Epithelial cell of esophagus (primary cell): Measurements from ENCODE around the gene DCX.

ENCODE experiments used
- DNase-seq: peaks from one replicate; pipeline ENCODE4 v3.0.0; 2010; ENCODE audit warnings: low read depth
- H3K4me3 ChIP-seq: 2 replicates; pipeline ENCODE4 v1.5.1; 2011; ENCODE audit warnings: mild to moderate bottlenecking, low read length, control low read depth
- CTCF ChIP-seq: IDR thresholded peaks from 2 replicates; pipeline ENCODE4 v1.5.1; 2011; ENCODE audit warnings: low read depth, mild to moderate bottlenecking, low read length, control low read depth, inconsistent platforms; ENCODE audit not compliant: insufficient read depth; ENCODE audit errors: missing control alignments

The DCX gene

GRCh38 chrX:111435469-111435868 lies 23.5 kb upstream of the DCX start:
- TF ChIP-seq CTCF: no peak
- DNase-seq: no peak
- H3K4me3 ChIP-seq: no peak overlapping the region

- TF ChIP-seq CTCF: no peak
- no peak overlapping the region for H3K4me3 ChIP-seq
- DNase-seq: peak; percentile 19
Measured at GRCh38 chrX:111431001-111431400, 19.0 kb upstream of the DCX start.

GRCh38 chrX:111411557-111411956 lies 435 bp downstream of the DCX start:
- H3K4me3 ChIP-seq: no peak overlapping the region
- TF ChIP-seq CTCF: no peak
- no peak for DNase-seq

- TF ChIP-seq CTCF: no peak
- no peak for DNase-seq
- H3K4me3 ChIP-seq: no peak overlapping the region
Measured at GRCh38 chrX:111410590-111411078, 1.4 kb downstream of the DCX start.

GRCh38 chrX:111409326-111409725 lies 2.7 kb downstream of the DCX start:
- no peak for TF ChIP-seq CTCF
- H3K4me3 ChIP-seq: no peak overlapping the region
- DNase-seq: no peak

GRCh38 chrX:111407948-111408347 lies 4.0 kb downstream of the DCX start:
- DNase-seq: no peak
- no peak for TF ChIP-seq CTCF
- no peak overlapping the region for H3K4me3 ChIP-seq

- DNase-seq: no peak
- TF ChIP-seq CTCF: no peak
- H3K4me3 ChIP-seq: no peak overlapping the region
Measured at GRCh38 chrX:111402344-111402743, 9.6 kb downstream of the DCX start.
